GM12872 (cell line): ENCODE measurements around the gene DIS3L2.

Experiments used
- TF ChIP-seq, protein P1 (sequence below): IDR thresholded peaks from 3 replicates; pipeline ENCODE4 v1.5.1; 2011; ENCODE audit warnings: low read depth, mild to moderate bottlenecking, low read length, moderate library complexity; ENCODE audit not compliant: insufficient read depth

DIS3L2 gene

DNA sequence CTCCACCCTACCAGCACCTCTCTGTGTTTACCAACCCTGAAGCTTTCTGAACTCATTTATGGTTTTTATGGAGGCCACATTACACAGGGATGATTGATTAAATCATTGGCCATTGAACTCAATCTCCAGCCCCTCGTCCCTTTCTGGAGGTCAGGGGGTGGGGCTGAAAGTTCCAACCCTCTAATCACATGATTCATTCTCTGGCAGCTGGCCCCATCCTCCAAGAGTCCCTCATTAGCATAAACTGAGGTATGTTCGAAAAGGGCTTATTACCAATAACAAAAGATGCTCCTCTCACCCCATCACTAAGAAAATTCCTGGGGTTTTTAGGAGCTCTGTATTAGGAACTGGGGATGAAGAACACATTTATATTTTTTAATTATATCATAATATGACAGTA is 92.3 kb downstream of the DIS3L2 start:
- TF ChIP-seq, protein P1, sequence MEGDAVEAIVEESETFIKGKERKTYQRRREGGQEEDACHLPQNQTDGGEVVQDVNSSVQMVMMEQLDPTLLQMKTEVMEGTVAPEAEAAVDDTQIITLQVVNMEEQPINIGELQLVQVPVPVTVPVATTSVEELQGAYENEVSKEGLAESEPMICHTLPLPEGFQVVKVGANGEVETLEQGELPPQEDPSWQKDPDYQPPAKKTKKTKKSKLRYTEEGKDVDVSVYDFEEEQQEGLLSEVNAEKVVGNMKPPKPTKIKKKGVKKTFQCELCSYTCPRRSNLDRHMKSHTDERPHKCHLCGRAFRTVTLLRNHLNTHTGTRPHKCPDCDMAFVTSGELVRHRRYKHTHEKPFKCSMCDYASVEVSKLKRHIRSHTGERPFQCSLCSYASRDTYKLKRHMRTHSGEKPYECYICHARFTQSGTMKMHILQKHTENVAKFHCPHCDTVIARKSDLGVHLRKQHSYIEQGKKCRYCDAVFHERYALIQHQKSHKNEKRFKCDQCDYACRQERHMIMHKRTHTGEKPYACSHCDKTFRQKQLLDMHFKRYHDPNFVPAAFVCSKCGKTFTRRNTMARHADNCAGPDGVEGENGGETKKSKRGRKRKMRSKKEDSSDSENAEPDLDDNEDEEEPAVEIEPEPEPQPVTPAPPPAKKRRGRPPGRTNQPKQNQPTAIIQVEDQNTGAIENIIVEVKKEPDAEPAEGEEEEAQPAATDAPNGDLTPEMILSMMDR, result no peak

DNA sequence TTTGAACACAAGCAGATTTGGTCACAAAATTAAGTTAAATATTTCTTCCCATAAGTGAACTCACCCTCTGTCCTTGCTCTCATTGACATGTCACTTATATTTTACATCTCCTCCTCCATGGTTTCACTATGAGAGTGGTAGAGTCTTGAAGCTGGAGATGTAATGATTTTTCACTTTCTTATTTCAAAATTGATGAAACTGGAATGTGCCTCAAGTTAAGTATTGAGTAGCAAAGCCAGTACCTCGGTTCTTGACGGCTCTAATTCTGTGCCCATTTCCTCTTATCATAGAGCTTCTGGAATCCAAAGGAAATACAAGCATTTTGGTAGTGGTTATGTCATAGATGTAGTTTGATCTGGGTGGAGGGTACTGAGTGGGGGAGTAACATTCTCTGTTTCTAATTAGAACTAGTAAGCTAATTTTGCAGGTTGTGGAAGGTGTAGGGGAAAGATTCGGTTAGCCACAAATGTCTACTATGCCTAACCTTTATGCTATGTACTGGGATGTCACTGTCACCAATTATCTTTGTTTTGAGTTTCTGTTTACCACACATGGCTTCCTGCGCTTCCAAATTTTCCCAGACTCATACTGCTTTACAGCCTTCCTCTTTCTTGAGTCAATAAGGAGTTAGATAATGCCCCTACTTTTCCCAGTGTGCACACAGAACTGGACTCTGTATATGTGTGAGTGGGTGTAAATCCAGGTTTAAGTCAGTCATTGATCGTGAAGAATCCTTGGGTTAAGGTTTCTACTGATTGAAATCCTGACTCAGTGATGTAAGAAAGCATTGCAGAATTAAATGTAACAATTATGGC is 96.8 kb downstream of the DIS3L2 start:
- TF ChIP-seq, protein P1, result no peak

GRCh38 chr2:232058931-232059330 is 97.4 kb downstream of the DIS3L2 start:
- TF ChIP-seq, protein P1, result no peak

GRCh38 chr2:232061265-232061664 is 99.8 kb downstream of the DIS3L2 start:
- TF ChIP-seq, protein P1, result no peak

DNA sequence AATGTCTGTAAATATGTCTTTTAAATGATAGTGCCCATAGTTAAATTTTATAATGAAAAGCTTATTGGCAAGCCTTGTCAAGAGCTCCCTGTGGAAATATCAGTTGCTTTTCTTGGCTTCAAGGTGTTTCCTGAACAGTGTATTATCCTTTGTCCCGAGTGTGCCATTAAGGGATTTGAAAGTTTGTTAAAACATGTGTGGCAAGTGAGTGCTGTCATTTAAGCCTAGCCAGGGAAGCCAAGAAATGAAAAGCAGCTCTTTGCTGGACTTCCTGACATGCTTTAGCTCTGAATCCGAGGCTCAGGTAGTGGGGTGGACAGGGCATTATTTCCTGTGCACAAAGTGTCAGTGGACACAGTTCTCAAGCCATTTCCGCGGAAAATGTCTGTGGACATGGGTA is 111.5 kb downstream of the DIS3L2 start:
- TF ChIP-seq, protein P1, result no peak

GRCh38 chr2:232073699-232074098 is 112.2 kb downstream of the DIS3L2 start:
- TF ChIP-seq, protein P1, result no peak

DNA sequence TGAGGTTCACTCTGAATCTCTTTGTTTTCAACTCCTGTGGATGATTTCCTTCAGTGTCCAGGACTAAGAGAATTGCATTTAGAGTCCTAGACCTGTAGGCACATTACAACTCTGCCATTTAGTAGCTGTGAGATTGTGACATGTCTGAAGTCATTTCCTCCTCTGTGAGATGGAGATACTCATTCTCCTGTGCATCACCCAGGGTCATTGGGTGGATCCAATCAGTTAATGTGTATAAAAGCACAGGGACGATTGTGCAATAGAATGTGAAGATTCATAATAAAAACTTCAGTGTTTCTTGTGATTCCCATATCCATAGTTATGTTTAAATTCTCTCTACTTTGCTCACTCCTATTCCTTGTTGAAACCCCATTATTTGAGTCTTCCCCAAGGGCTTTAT is 113.6 kb downstream of the DIS3L2 start:
- TF ChIP-seq, protein P1, result no peak
